Keratinocyte (primary cell): ENCODE measurements around the gene DIAPH2. TPM values are rescaled to one million over a fixed set of nuclear protein-coding genes. Genes with fewer than 3 reads are reported as not detected.

Experiments used
- DNase-seq: peaks from one replicate; pipeline ENCODE4 v3.0.0-alpha.2; 2011; ENCODE audit warnings: low read depth, missing footprints, low spot score
- FAIRE-seq: peaks from 2 replicates; lab custom pipeline; 2011; peaks lifted over from hg19 to GRCh38; lab: Jason Lieb, UNC
- H2AFZ ChIP-seq: 2 replicates; pipeline ENCODE4 v1.6.0; 2012; ENCODE audit warnings: low read length, control low read depth, inconsistent platforms; ENCODE audit not compliant: control insufficient read depth
- H3K27ac ChIP-seq: 2 replicates; pipeline ENCODE4 v1.5.1; 2011; ENCODE audit warnings: low read length; ENCODE audit not compliant: control insufficient read depth, insufficient read depth
- H3K27me3 ChIP-seq: 3 replicates; pipeline ENCODE4 v1.6.0; 2011; ENCODE audit warnings: low read length; ENCODE audit not compliant: control insufficient read depth, insufficient read depth; ENCODE audit errors: extremely low read depth
- H3K36me3 ChIP-seq, 2 experiments: 2 replicates in 1 of 2; 3 replicates in 1 of 2; pipeline ENCODE4 v1.5.1; 2011; ENCODE audit warnings: low read length in 2 of 2, mild to moderate bottlenecking in 1 of 2; ENCODE audit not compliant: control insufficient read depth in 2 of 2, insufficient read depth in 2 of 2; ENCODE audit errors: extremely low read depth in 1 of 2
- H3K4me1 ChIP-seq: 3 replicates; pipeline ENCODE4 v1.5.1; 2011; ENCODE audit warnings: low read length; ENCODE audit not compliant: control insufficient read depth, insufficient read depth; ENCODE audit errors: extremely low read depth
- H3K4me2 ChIP-seq: 3 replicates; pipeline ENCODE4 v1.6.0; 2011; ENCODE audit warnings: low read depth, low read length; ENCODE audit not compliant: control insufficient read depth, insufficient read depth; ENCODE audit errors: extremely low read depth
- H3K4me3 ChIP-seq, 3 experiments: fragments of 200-600 bp in 1 of 3; sonication (generic) in 1 of 3; 2 replicates in 2 of 3; 3 replicates in 1 of 3; pipeline ENCODE4 v1.5.1; 2011 to 2016; ENCODE audit warnings: low read length in 3 of 3, mild to moderate bottlenecking in 3 of 3, control low read depth in 2 of 3, inconsistent platforms in 1 of 3, low read depth in 1 of 3, mixed read lengths in 1 of 3, mixed run types in 1 of 3, moderate library complexity in 1 of 3; ENCODE audit not compliant: control insufficient read depth in 2 of 3, insufficient read depth in 2 of 3; ENCODE audit errors: extremely low read depth in 1 of 3
- H3K79me2 ChIP-seq: 2 replicates; pipeline ENCODE4 v1.6.0; 2012; ENCODE audit warnings: low read length; ENCODE audit not compliant: control insufficient read depth, insufficient read depth
- H3K9ac ChIP-seq: 3 replicates; pipeline ENCODE4 v1.6.0; 2011; ENCODE audit warnings: low read length; ENCODE audit not compliant: control insufficient read depth, insufficient read depth; ENCODE audit errors: extremely low read depth
- H3K9me1 ChIP-seq: 3 replicates; pipeline ENCODE4 v1.6.0; 2011; ENCODE audit warnings: low read length; ENCODE audit not compliant: control insufficient read depth, insufficient read depth; ENCODE audit errors: extremely low read depth
- H3K9me3 ChIP-seq: 2 replicates; pipeline ENCODE4 v1.5.1; 2012; ENCODE audit warnings: low read depth, low read length; ENCODE audit not compliant: control insufficient read depth
- H4K20me1 ChIP-seq: 3 replicates; pipeline ENCODE4 v1.6.0; 2011; ENCODE audit warnings: low read length; ENCODE audit not compliant: control insufficient read depth, insufficient read depth; ENCODE audit errors: extremely low read depth
- EZH2 ChIP-seq: IDR thresholded peaks from one replicate; pipeline ENCODE4 v1.6.1; 2012; ENCODE audit warnings: inconsistent platforms, mild to moderate bottlenecking, low read length, moderate library complexity
- dilution Hi-C: fragments of 300-500 bp; cut with MboI; formaldehyde crosslinking; loops from one replicate; pipeline ENCODE4 v1.7.0; 2020; ENCODE audit warnings: low sequenced_read_pairs; ENCODE audit not compliant: extremely low pct_ligation_motif_present
- polyA plus RNA-seq, 5 experiments: library from polyadenylated mRNA; depleted of rRNA in 3 of 5; stranded (reverse) in 3 of 5; stranded (forward) in 1 of 5; unstranded in 1 of 5; fragments of >200 nt; gene quantifications; 1 replicate in 1 of 5; 2 replicates in 3 of 5; 3 replicates in 1 of 5; pipeline versions ENCODE4 v1.2.1 to v1.2.3, GENCODE V29; 2011 to 2012; ENCODE audit warnings: missing spikeins in 2 of 5, low read depth in 1 of 5, low replicate concordance in 1 of 5
- TF ChIP-seq, protein P1 (sequence below), 3 experiments: IDR thresholded peaks in 1 of 3; conservative IDR thresholded peaks in 1 of 3; optimal IDR thresholded peaks in 1 of 3; 2 replicates in 2 of 3; 3 replicates in 1 of 3; pipeline versions ENCODE3 to v1.5.1; 2011; ENCODE audit warnings: low read length in 3 of 3, mild to moderate bottlenecking in 3 of 3, moderate library complexity in 2 of 3, control low read depth in 1 of 3, inconsistent platforms in 1 of 3; ENCODE audit not compliant: insufficient read depth in 2 of 3; ENCODE audit errors: extremely low read depth in 1 of 3

The DIAPH2 gene
- polyA plus RNA-seq, 1 donor (not counting 4 experiments of a cell fraction or from before 2014, with no cell fraction given), result 7.4 TPM

DNA sequence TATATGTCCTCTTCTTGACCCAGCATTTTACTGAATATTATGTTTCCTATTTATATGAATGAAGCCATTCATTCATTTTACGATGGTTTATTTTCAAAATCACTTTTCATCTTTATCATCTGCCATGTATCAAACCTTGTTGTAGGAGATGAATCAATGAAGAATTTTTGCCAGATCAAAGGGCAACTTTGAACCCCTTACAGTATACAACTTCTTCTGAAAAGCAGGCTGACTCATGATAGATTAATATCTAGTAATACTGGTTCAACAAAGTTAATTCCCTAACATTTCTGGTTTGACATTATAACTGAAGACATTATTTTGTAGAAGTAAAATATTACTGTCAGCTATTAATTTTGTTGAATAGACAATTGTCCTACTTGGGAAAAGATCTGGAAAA is 425.1 kb downstream of the DIAPH2 start:
- Histone ChIP-seq H3K27ac (no peak overlapping the region), H3K4me3 (no peak overlapping the region), H3K4me1 (no peaks in the 10 kb centered on the region), H3K9me3 (no peaks in the 10 kb centered on the region), H3K4me2 (no peak overlapping the region), H3K27me3 (no peaks in the 10 kb centered on the region), H2AFZ (no peak overlapping the region), H4K20me1 (no peaks in the 10 kb centered on the region), H3K9ac (no peak overlapping the region), H3K36me3 (no peaks in the 10 kb centered on the region), H3K79me2 (no peaks in the 10 kb centered on the region), H3K9me1 (no peaks in the 10 kb centered on the region)
- TF ChIP-seq, protein P1, sequence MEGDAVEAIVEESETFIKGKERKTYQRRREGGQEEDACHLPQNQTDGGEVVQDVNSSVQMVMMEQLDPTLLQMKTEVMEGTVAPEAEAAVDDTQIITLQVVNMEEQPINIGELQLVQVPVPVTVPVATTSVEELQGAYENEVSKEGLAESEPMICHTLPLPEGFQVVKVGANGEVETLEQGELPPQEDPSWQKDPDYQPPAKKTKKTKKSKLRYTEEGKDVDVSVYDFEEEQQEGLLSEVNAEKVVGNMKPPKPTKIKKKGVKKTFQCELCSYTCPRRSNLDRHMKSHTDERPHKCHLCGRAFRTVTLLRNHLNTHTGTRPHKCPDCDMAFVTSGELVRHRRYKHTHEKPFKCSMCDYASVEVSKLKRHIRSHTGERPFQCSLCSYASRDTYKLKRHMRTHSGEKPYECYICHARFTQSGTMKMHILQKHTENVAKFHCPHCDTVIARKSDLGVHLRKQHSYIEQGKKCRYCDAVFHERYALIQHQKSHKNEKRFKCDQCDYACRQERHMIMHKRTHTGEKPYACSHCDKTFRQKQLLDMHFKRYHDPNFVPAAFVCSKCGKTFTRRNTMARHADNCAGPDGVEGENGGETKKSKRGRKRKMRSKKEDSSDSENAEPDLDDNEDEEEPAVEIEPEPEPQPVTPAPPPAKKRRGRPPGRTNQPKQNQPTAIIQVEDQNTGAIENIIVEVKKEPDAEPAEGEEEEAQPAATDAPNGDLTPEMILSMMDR (optimal IDR thresholded peaks at IDR 0.05 in 1 of 3, IDR thresholded peaks at IDR 0.05 in 1 of 3, conservative IDR thresholded peaks at IDR 0.05 in 1 of 3; ENCODE audit: extremely low read depth in 1 of 3, insufficient read depth in 2 of 3, low read length in 3 of 3), result no peak
- TF ChIP-seq EZH2, result no peak
- FAIRE-seq (no peak), DNase-seq (no peak)
- dilution Hi-C loops, result no loop called here

DNA sequence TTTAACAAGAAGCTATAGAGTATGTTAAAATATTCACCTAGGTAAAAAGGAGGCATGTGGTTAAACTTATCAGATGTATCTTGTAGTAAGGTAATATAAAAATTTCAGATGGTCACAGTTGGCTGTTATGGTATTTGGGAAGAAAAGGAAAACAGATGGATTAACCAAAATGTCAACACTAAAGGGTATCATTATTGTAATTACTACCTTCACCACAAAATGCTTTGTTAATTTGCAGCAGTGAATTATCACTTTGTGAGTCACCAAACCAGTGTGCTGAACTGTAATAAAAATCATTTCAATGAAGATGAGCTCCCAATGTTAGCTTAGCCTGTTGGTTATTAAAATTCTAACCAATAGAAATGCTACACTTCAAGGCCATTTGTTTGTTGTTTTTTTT is 432.9 kb downstream of the DIAPH2 start:
- Histone ChIP-seq H3K4me3 (no peak overlapping the region), H3K9me1 (no peaks in the 10 kb centered on the region), H3K36me3 (no peaks in the 10 kb centered on the region), H3K4me1 (no peaks in the 10 kb centered on the region), H3K9me3 (no peaks in the 10 kb centered on the region), H3K4me2 (no peak overlapping the region), H3K27me3 (no peaks in the 10 kb centered on the region), H4K20me1 (no peaks in the 10 kb centered on the region), H3K79me2 (no peaks in the 10 kb centered on the region), H3K27ac (no peak overlapping the region), H2AFZ (no peak overlapping the region), H3K9ac (no peak overlapping the region)
- no peak for DNase-seq
- TF ChIP-seq EZH2, result no peak
- TF ChIP-seq, protein P1 (optimal IDR thresholded peaks at IDR 0.05 in 1 of 3, IDR thresholded peaks at IDR 0.05 in 1 of 3, conservative IDR thresholded peaks at IDR 0.05 in 1 of 3; ENCODE audit: extremely low read depth in 1 of 3, insufficient read depth in 2 of 3, low read length in 3 of 3), result no peak
- FAIRE-seq, result no peak
- dilution Hi-C loops, result no loop called here
